Pancreas (tissue), 10 donors: ENCODE data around the gene MAPK9. TPM values are rescaled to one million over a fixed set of nuclear protein-coding genes. Genes with fewer than 3 reads are reported as not detected.
A peak's percentile ranks its signal among the peaks of the same experiment; 100 is the strongest.

ENCODE experiments used
- ATAC-seq, 4 donors: fragments of 200-7000 bp; cut with Tn5 transposase; one replicate each; pipeline versions ENCODE4 v1.8.0 to v1.9.1; 2020; ENCODE audit warnings: mild to moderate bottlenecking in 4 of 4, moderate library complexity in 4 of 4
- DNase-seq, 6 donors: peaks; one replicate each; pipeline ENCODE4 v3.0.0-alpha.2; 2020
- FAIRE-seq: peaks from 2 replicates; lab custom pipeline; 2012; peaks lifted over from hg19 to GRCh38; lab: Jason Lieb, UNC
- H3K27ac ChIP-seq, 4 donors: fragments of 200-600 bp; sonication (generic); 1 replicate in 3 of 4; 2 replicates in 1 of 4; pipeline versions ENCODE4 v1.5.0 to v1.8.0; 2020
- H3K27me3 ChIP-seq, 4 donors: fragments of 200-600 bp; one replicate each; pipeline ENCODE4 v1.8.0; 2021
- H3K36me3 ChIP-seq, 3 donors: fragments of 200-600 bp; sonication (generic) in 1 of 3; one replicate each; pipeline versions ENCODE4 v1.5.0 to v1.8.0; 2020 to 2021
- H3K4me1 ChIP-seq, 3 donors: fragments of 200-600 bp; one replicate each; pipeline ENCODE4 v1.8.0; 2021
- H3K4me3 ChIP-seq, 4 donors: fragments of 200-600 bp; sonication (generic) in 2 of 4; one replicate each; pipeline versions ENCODE4 v1.5.0 to v1.8.0; 2020 to 2021
- H3K9me3 ChIP-seq, 4 donors: fragments of 200-600 bp; one replicate each; pipeline ENCODE4 v1.8.0; 2021
- WGBS, 2 donors: extraction: QIAGEN DNeasy Blood & Tissue Kit; methylation state at CpG; one replicate each; pipeline ENCODE4 v1.1.7; 2013; 5-methylcytosine and 5-hydroxymethylcytosine counted together
- intact Hi-C, 3 donors: fragments of 100-400 bp; cut with DNase I; formaldehyde crosslinking; loops; one replicate each; pipeline versions ENCODE4 v1.11.1 to v1.14.2; 2022
- polyA plus RNA-seq, 2 donors: library from polyadenylated mRNA; stranded (reverse); fragments of 200-250 nt; gene quantifications; one replicate each; pipeline ENCODE4 v1.2.3, GENCODE V29; 2013
- total RNA-seq, 6 donors: library from RNA; stranded (reverse); fragmentation: NEBNext Ultra II Directional in 4 of 6; extraction: Animal tissue kit (Norgen Biotek cat#: 25700) in 4 of 6; gene quantifications; one replicate each; pipeline versions ENCODE4 v1.2.1 to v1.2.4, GENCODE V29; 2021 to 2023
- TF ChIP-seq, protein P1 (sequence below), 4 donors: fragments of 200-600 bp; sonication (generic) in 3 of 4; IDR thresholded peaks; one replicate each; pipeline versions ENCODE4 v1.5.0 to v1.8.0; 2021; ENCODE audit warnings: antibody characterized with exemption in 4 of 4
- donor health status: healthy with polysubstance abuse.
- donor health status: DM: no; HTN: no; CAD: no; lungs with moderate emphysema.
- donor health status: DM: no; HTN: no; CAD: no.
- donor health status: control.
- donor health status: control.
- donor health status: Bipolar disorder and iron deficiency.
- donor health status: DM: yes; HTN: yes; CAD: no.
- donor health status: DM: no; HTN: no; CAD: no.
- donor health status: DM: no; HTN: no; CAD: no.
- donor health status: DM: yes; HTN: yes; CAD: no.

The MAPK9 gene
- total and polyA plus RNA-seq, 8 donors, result 10.7 to 40.3 (median 28.9) TPM

DNA sequence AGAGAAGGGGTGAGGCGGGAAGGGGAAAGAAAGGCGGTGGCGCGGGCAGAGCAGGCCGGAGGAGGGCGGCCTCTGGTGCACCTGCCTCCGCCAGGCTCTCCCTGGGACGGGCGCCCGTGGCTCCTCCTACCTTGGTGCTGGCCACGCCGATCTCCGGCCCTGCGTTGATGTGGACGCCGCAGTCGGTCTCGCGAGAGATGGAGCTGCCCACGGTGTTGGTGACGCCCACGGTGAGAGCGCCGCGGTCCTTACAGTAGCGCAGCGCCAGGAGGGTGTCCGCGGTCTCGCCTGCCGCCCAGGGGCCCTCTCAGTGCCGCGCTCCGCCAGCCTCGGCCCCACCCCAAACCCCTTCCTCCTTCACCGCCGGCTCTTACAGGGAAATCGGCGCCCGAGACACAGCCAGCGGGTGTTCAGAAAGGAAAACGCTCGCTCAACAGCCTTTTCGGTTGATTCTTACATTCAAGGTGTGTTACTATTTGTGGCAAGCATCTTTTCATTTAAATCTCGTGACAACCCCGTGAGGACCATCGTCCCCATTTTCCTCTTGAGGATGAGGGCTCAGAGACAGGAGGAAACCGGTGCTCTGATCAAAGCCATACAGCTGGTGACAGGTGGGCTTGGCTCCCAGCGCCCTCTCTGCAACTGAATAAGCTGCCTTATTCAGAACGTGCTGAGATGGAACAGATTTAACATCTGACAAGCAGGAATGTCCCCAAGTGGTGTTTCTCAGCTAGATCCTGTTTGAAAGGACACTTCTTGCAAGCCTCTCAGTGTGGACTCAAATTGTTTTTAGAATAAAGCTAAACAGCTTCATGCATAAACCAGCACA, 22.0 kb upstream of the MAPK9 start:
- DNase-seq (peak in 4 of 6 donors; percentile 57 to 90 (median 86)), ATAC-seq (peak in 3 of 4 donors; percentile 76 to 97 (median 95)), FAIRE-seq (no peak)
- Histone ChIP-seq H3K4me1 (no peaks in the 10 kb centered on the region), H3K36me3 (no peaks in the 10 kb centered on the region), H3K27me3 (no peaks in the 10 kb centered on the region), H3K4me3 (peak overlapping the region in 2 of 4 donors; percentile 19 to 43), H3K27ac (peak overlapping the region in 2 of 4 donors; percentile 46 to 58), H3K9me3 (no peaks in the 10 kb centered on the region)
- intact Hi-C loops, result no loop called here
- 61 to 66% methylated on average over 27 to 50 of the region's 50 CpGs for WGBS, 2 donors
- TF ChIP-seq, protein P1, sequence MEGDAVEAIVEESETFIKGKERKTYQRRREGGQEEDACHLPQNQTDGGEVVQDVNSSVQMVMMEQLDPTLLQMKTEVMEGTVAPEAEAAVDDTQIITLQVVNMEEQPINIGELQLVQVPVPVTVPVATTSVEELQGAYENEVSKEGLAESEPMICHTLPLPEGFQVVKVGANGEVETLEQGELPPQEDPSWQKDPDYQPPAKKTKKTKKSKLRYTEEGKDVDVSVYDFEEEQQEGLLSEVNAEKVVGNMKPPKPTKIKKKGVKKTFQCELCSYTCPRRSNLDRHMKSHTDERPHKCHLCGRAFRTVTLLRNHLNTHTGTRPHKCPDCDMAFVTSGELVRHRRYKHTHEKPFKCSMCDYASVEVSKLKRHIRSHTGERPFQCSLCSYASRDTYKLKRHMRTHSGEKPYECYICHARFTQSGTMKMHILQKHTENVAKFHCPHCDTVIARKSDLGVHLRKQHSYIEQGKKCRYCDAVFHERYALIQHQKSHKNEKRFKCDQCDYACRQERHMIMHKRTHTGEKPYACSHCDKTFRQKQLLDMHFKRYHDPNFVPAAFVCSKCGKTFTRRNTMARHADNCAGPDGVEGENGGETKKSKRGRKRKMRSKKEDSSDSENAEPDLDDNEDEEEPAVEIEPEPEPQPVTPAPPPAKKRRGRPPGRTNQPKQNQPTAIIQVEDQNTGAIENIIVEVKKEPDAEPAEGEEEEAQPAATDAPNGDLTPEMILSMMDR (IDR thresholded peaks at IDR 0.05), result no peak

DNA sequence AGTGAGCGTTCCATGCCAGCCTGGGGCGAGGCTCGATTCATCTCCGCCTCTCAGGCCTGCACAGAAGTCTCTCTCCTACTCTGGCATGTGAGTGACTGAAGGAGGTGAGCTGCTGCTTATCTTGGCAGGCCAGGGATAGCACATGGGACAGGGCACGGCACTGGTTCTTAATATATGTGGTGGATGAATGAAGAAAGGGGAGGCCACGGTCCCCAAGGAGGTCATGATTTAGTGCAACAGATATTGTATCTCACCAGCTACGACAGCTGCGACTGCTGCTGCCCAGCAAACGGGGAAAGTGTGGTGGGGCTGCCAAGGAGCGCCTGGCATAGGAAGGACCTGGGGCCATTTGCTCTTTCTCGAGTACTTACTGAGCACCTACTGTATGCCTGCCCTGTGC, 19.3 kb upstream of the MAPK9 start:
- Histone ChIP-seq H3K4me3 (no peak overlapping the region), H3K27ac (no peak overlapping the region), H3K4me1 (no peaks in the 10 kb centered on the region), H3K9me3 (no peaks in the 10 kb centered on the region), H3K36me3 (no peaks in the 10 kb centered on the region), H3K27me3 (no peaks in the 10 kb centered on the region)
- no peak for FAIRE-seq
- no peak for DNase-seq
- TF ChIP-seq, protein P1 (IDR thresholded peaks at IDR 0.05), result no peak
- WGBS, 2 donors, result 85 to 87% methylated on average over 11 of the region's 11 CpGs
- intact Hi-C loops, result no loop called here
- ATAC-seq, result no peak

DNA sequence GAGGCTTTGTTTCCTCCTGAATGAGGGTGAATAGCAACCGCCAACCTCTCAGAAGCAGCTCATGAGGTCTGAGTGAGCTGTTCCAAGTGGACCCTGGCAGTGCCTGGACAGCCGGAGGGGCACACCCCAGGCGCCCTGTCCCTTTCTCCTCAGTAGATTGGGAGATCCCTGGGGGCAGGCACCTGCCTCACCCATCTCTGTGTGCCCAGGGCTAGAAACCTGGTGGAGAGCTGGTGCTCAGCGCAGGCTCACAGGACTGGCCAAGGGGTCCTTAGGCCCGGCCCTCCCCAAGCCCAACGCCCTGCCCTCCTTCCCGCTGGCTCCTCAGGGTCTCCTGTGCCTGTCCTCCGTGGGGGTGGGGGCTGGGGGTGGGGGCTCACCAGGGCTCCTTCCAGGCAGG, 14.9 kb upstream of the MAPK9 start:
- no peaks in the 10 kb centered on the region for H3K27me3 ChIP-seq
- no peaks in the 10 kb centered on the region for H3K9me3 ChIP-seq
- no peak for DNase-seq
- H3K27ac ChIP-seq, result no peak overlapping the region
- FAIRE-seq, result no peak
- no peaks in the 10 kb centered on the region for H3K36me3 ChIP-seq
- no peak for ATAC-seq
- no peaks in the 10 kb centered on the region for H3K4me1 ChIP-seq
- 87 to 94% methylated on average over 7 to 8 of the region's 8 CpGs for WGBS, 2 donors
- no peak overlapping the region for H3K4me3 ChIP-seq
- intact Hi-C loops, result no loop called here
- TF ChIP-seq, protein P1 (IDR thresholded peaks at IDR 0.05), result no peak

DNA sequence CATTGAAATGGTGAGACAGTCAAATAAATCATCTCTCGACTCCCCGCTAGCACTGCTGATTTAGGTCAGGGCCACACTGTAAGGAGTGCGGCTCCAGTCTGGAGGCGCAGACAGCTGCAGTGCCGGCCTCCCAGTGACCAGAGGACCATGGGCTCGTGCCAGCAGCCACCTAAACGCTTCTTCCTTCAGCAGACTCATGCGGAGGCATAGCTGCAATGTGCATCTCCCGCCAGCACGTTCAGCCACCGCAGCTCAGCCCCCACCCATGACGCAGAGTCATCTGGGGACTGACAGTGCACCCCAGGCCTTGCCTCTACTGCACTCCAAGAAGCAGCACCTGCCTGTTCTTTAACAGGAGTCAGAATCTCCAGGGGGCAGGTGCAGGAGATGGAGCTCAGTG, 13.6 kb upstream of the MAPK9 start:
- Histone ChIP-seq H3K4me3 (no peak overlapping the region), H3K36me3 (no peaks in the 10 kb centered on the region), H3K27ac (no peak overlapping the region), H3K4me1 (no peaks in the 10 kb centered on the region), H3K27me3 (no peaks in the 10 kb centered on the region), H3K9me3 (no peaks in the 10 kb centered on the region)
- 87 to 89% methylated on average over 12 of the region's 12 CpGs for WGBS, 2 donors
- DNase-seq (peak in 1 of 6 donors; percentile 43), FAIRE-seq (no peak), ATAC-seq (no peak)
- intact Hi-C loops, result no loop called here
- TF ChIP-seq, protein P1 (IDR thresholded peaks at IDR 0.05), result no peak
